RPMI8226 (cell line): Measurements from ENCODE around the gene PHF24.
"Not testable (repeated sequence)": the region's sequence is repeated elsewhere in the genome, so short reads cannot be mapped to it uniquely, and the experiment has no call there.

Experiments
- DNase-seq: peaks from one replicate; pipeline ENCODE4 v3.0.0-alpha.2; 2015

The PHF24 gene

GRCh38 chr9:34998266-34998665 is 40.2 kb downstream of the PHF24 start:
- no peak for DNase-seq

- no peak for DNase-seq
Measured at GRCh38 chr9:34999576-34999975, 41.5 kb downstream of the PHF24 start.

DNA sequence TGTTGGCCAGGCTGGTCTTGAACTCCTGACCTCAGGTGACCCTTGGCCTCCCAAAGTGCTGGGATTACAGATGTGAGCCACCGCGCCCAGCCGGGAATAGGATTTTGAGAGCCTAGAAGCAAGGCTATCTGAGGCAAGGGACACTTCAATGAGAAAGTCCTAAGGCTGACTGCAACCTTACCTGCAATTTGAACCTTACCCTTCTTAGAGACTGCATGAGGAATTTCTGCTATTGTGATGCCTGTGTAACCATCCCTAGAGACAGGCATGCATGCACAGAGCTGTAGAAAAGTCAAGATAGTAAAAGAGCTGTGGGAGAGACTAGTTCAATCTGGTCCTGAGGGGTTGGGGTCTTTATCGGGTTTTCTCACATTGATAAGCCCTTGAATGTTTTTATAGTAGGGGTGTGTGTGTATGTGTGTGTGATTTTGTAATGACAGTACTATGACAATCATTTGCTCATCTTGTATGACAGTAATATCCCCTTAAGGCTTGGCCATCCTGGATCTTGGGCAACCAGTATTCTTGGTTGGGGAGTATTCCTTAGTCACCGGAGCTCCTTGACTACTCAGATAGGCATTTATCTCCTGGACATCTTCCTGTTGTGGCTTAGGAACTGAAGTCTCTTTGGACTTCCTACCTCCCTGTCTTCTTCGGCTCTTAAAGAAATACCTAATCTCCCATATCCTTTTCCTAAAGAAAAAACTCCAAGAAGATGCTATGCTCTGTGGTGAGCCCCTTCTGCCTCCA is 42.6 kb downstream of the PHF24 start:
- DNase-seq: no peak

DNA sequence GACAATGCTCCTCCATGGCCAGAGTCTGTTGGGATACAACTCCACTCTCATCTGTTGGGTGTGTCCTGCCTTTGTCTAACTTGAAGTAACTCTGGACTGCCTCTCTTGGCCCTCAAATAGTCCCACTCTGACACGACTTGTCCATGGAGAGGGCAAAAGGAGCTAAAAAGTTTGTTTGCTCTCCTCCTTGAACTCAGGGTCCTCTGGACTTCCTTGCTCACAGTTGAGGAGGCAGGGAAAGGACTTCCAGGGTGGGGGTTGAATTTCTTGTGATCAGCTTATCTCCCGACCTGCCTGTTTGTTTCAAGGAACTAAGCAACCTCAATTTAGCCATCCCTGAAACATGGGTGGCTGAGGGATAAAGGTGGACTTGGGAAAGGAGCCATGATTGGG is 43.2 kb downstream of the PHF24 start:
- DNase-seq: no peak

DNA sequence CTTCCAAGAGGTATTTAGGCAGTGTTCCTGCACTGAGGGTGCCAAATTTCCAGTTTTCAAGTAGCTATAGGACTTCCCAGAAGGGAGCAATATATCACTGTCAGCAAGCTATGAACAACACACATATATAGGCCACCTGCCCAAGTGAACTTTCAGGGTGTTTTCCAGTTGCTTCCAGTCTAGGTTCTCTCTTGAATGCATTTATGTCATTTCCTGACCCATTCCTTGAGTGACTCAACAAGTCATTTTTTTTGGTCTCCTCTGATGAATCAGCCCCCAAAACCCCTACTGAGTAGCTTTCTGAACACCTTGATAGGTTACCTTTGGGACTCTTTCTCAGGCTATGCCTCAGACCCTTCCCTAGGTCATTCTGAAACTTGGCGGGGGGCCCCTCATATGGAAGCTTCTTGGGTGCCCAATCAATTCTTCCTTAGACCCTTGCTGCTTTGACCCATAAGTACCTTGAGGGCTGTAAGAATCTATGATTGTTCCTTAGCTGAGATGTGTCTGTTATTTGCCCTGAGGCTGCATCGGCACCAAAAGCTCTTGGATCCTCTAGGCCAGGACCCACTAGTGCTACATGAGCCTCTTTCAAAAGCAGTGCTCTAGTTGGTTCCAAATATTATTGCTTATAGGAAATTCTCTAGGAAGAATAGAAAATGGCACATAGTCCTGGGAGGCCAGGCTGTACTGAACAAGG is 43.9 kb downstream of the PHF24 start:
- no peak for DNase-seq

DNA sequence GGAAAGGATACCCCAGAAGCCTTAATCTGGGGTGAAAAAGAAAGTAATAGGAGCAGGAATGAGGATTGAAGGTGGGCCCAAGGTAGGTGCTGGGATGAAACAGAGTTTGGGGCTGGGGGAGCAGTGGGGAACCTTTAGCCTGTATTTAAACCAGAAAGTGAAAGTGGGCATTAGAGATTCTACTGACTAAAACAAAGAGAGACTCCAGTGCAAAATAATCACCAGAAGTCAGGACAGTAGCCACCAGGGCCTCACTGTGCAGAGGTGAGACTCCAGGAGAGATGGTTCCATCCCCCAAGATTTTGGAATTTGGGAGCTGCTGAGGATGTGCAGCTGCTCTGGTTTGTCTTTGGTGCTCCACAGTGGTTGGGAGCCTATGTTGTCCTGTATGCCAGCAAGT is 44.5 kb downstream of the PHF24 start:
- no peak for DNase-seq

DNA sequence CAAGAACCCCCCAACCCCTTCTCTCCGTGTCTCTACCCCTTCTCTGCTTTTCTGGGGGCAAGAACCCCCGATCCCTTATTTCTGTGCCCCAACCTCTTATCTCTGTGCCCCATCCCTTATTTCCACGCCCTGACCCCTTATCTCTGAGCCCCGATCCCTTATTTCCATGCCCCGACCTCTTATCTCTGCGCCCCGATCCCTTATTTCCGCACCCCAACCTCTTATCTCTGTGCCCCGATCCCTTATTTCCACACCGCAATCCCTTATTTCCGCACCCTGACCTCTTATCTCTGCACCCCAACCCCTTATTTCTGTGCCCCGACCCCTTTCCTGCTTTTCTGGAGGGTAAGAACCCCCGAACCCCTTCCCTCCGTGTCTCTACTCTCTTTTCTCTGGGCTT is 46.2 kb downstream of the PHF24 start:
- DNase-seq: not testable (repeated sequence)

- no peak for DNase-seq
Measured at GRCh38 chr9:35010351-35010958, 52.4 kb downstream of the PHF24 start.

GRCh38 chr9:35014517-35014916 is 56.4 kb downstream of the PHF24 start:
- DNase-seq: no peak

DNA sequence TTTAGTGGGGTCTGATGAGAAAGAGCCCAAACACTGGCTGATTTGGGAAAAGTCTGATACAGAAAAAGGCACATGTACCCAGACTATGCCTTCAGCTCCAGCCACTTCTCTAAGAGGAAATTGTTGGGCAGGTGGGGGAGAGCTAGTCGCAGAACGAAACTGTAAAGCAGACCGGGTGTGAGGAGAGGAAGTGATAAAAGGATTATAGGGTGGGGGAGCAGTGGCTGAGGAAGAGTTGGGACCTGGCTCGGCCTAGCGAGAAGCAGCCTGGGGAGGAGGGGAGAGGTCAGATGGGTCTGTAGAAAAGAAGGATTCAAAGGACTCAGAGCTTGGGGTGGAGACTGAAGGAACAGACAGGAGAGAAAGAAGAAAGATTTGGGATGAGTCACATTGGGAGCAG is 65.4 kb downstream of the PHF24 start:
- DNase-seq: not testable (repeated sequence)

DNA sequence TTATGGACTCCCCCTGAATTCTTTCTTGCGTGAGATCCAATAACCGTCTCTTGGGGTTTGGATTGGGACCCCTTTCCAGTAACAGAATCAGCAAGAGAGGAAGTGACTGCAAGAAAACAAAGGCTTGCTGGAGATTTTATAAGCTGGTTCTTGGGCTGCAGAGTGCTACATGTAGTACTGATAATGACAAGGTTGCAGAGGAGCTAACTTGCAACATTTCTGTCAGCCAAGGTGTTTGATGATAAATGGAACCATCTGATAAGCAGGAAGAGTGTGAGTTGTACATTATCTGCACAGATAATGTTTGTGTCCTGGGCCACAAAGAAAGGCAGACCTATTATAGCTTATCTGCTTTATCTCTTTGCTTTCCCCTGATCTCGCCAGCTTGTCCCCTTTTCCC is 68.6 kb downstream of the PHF24 start:
- no peak for DNase-seq

DNA sequence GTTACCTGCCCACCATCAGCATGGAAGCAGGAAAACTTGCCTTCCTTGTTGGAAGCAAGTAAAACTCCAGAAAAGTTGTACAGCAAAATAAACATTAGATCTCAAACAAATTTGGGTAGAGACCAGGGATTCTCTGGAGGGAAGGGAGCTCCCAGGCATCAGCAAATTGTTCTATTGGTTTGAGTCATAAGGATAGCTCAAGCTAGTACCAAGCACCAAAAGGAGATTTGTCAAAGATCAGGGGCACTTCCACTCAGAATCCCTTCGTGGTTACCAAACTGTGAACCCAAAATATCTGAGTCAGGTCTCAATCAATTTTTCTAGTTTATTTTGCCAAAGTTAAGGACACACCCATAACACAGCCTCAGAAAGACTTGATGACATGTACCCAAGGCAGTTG is 69.3 kb downstream of the PHF24 start:
- no peak for DNase-seq

- DNase-seq: no peak
Measured at GRCh38 chr9:35027860-35028259, 69.8 kb downstream of the PHF24 start.

- DNase-seq: no peak
Measured at GRCh38 chr9:35028341-35028740, 70.3 kb downstream of the PHF24 start.

GRCh38 chr9:35029241-35029640 is 71.2 kb downstream of the PHF24 start:
- DNase-seq: no peak

- no peak for DNase-seq
Measured at GRCh38 chr9:35029852-35030251, 71.8 kb downstream of the PHF24 start.
